H9 (cell line): ENCODE results near the gene MYCBP2. TPM values are rescaled to one million over a fixed set of nuclear protein-coding genes. Genes with fewer than 3 reads are reported as not detected.

ENCODE experiments used
- DNase-seq: peaks from one replicate; pipeline ENCODE4 v3.0.0-alpha.2; 2017
- H2AFZ ChIP-seq: one replicate; pipeline ENCODE4 v1.6.1; 2013; ENCODE audit warnings: mild to moderate bottlenecking, low read length, control low read depth, moderate library complexity
- H2AK5ac ChIP-seq: 2 replicates; pipeline ENCODE4 v1.6.1; 2013; ENCODE audit warnings: low read length, control low read depth, mixed read lengths; ENCODE audit not compliant: insufficient read length
- H2BK120ac ChIP-seq: one replicate; pipeline ENCODE4 v1.6.1; 2013; ENCODE audit warnings: low read depth, mild to moderate bottlenecking, low read length, control low read depth, inconsistent platforms; ENCODE audit not compliant: poor library complexity, severe bottlenecking
- H2BK12ac ChIP-seq: 2 replicates; pipeline ENCODE4 v1.6.1; 2013; ENCODE audit warnings: low read length, control low read depth, mixed read lengths, low read depth; ENCODE audit not compliant: insufficient read length
- H2BK15ac ChIP-seq: 2 replicates; pipeline ENCODE4 v1.6.1; 2013; ENCODE audit warnings: low read depth, low read length, control low read depth
- H2BK20ac ChIP-seq: one replicate; pipeline ENCODE4 v1.6.1; 2013; ENCODE audit warnings: low read depth, mild to moderate bottlenecking, low read length, control low read depth, inconsistent platforms; ENCODE audit not compliant: poor library complexity, severe bottlenecking
- H2BK5ac ChIP-seq: 2 replicates; pipeline ENCODE4 v1.6.1; 2013; ENCODE audit warnings: low read length, control low read depth, mixed read lengths; ENCODE audit not compliant: insufficient read length
- H3K14ac ChIP-seq: 2 replicates; pipeline ENCODE4 v1.6.1; 2013; ENCODE audit warnings: low read length, control low read depth; ENCODE audit not compliant: insufficient read depth
- H3K18ac ChIP-seq: 2 replicates; pipeline ENCODE4 v1.6.1; 2013; ENCODE audit warnings: low read depth, mild to moderate bottlenecking, mixed read lengths, low read length, control low read depth; ENCODE audit not compliant: insufficient read length
- H3K23ac ChIP-seq: 2 replicates; pipeline ENCODE4 v1.6.1; 2013; ENCODE audit warnings: low read length, control low read depth, mixed read lengths, low read depth; ENCODE audit not compliant: insufficient read length
- H3K23me2 ChIP-seq: 2 replicates; pipeline ENCODE4 v1.6.1; 2013; ENCODE audit warnings: low read depth, mild to moderate bottlenecking, mixed read lengths, low read length, control low read depth; ENCODE audit not compliant: insufficient read length, poor library complexity, severe bottlenecking
- H3K27ac ChIP-seq: 2 replicates; pipeline ENCODE4 v1.5.1; 2013; ENCODE audit warnings: low read length, control low read depth, mixed read lengths, low read depth; ENCODE audit not compliant: insufficient read length
- H3K27me3 ChIP-seq: 2 replicates; pipeline ENCODE4 v1.6.1; 2013; ENCODE audit warnings: low read length, control low read depth, inconsistent platforms; ENCODE audit not compliant: insufficient read depth
- H3K4ac ChIP-seq: 2 replicates; pipeline ENCODE4 v1.6.1; 2013; ENCODE audit warnings: low read depth, mild to moderate bottlenecking, control low read depth, inconsistent platforms, low read length, moderate library complexity
- H3K4me1 ChIP-seq: 2 replicates; pipeline ENCODE4 v1.6.1; 2013; ENCODE audit warnings: low read length, control low read depth, inconsistent platforms; ENCODE audit not compliant: insufficient read depth
- H3K4me2 ChIP-seq: 2 replicates; pipeline ENCODE4 v1.6.1; 2013; ENCODE audit warnings: low read length, control low read depth, mixed read lengths; ENCODE audit not compliant: insufficient read length, insufficient read depth
- H3K56ac ChIP-seq: 2 replicates; pipeline ENCODE4 v1.6.1; 2013; ENCODE audit warnings: low read depth, mild to moderate bottlenecking, mixed read lengths, low read length, control low read depth; ENCODE audit not compliant: insufficient read length
- H3K79me1 ChIP-seq: 2 replicates; pipeline ENCODE4 v1.6.1; 2013; ENCODE audit warnings: low read depth, mild to moderate bottlenecking, moderate library complexity, low read length, control low read depth, inconsistent platforms; ENCODE audit not compliant: insufficient read depth, poor library complexity, severe bottlenecking
- H3K79me2 ChIP-seq: 2 replicates; pipeline ENCODE4 v1.6.1; 2013; ENCODE audit warnings: low read length, control low read depth, inconsistent platforms; ENCODE audit not compliant: insufficient read depth
- H3K9ac ChIP-seq: 2 replicates; pipeline ENCODE4 v1.6.1; 2013; ENCODE audit warnings: low read length, control low read depth, mixed read lengths; ENCODE audit not compliant: insufficient read length; ENCODE audit errors: extremely low read depth
- H3K9me3 ChIP-seq: one replicate; pipeline ENCODE4 v1.6.1; 2013; ENCODE audit warnings: low read depth, low read length, inconsistent platforms; ENCODE audit not compliant: control insufficient read depth
- H3T11ph ChIP-seq: one replicate; pipeline ENCODE4 v1.6.1; 2013; ENCODE audit warnings: mild to moderate bottlenecking, low read length, control low read depth, inconsistent platforms
- H4K20me1 ChIP-seq: one replicate; pipeline ENCODE4 v1.6.1; 2013; ENCODE audit not compliant: control insufficient read depth, insufficient read length, insufficient read depth
- H4K5ac ChIP-seq: 2 replicates; pipeline ENCODE4 v1.6.1; 2013; ENCODE audit warnings: low read depth, mild to moderate bottlenecking, mixed read lengths, low read length, control low read depth; ENCODE audit not compliant: insufficient read length
- H4K8ac ChIP-seq: replicated peaks from 2 replicates; pipeline ENCODE4 v1.6.1; 2013; ENCODE audit warnings: low read length, control low read depth, mixed read lengths, low read depth; ENCODE audit not compliant: insufficient read length
- H4K91ac ChIP-seq: 2 replicates; pipeline ENCODE4 v1.6.1; 2013; ENCODE audit warnings: low read depth, mild to moderate bottlenecking, moderate library complexity, mixed read lengths, low read length, control low read depth; ENCODE audit not compliant: insufficient read length
- H3K27ac Mint-ChIP-seq, 3 experiments: 2 replicates in 2 of 3; 3 replicates in 1 of 3; pipeline ENCODE4 v1.8.0; 2020 to 2021; ENCODE audit warnings: mixed read lengths in 3 of 3, mild to moderate bottlenecking in 1 of 3, moderate library complexity in 1 of 3
- H3K27me3 Mint-ChIP-seq: 2 replicates; pipeline ENCODE4 v1.8.0; 2021; ENCODE audit warnings: low read depth, mild to moderate bottlenecking, moderate library complexity, mixed read lengths
- H3K36me3 Mint-ChIP-seq, 3 experiments: 2 replicates in 2 of 3; 3 replicates in 1 of 3; pipeline ENCODE4 v1.8.0; 2020 to 2021; ENCODE audit warnings: low read depth in 3 of 3, mixed read lengths in 3 of 3; ENCODE audit not compliant: insufficient read depth in 1 of 3
- H3K4me1 Mint-ChIP-seq, 2 experiments: 2 replicates each; pipeline ENCODE4 v1.8.0; 2020; ENCODE audit warnings: mixed read lengths in 2 of 2
- H3K4me3 Mint-ChIP-seq, 2 experiments: 2 replicates in 1 of 2; 3 replicates in 1 of 2; pipeline ENCODE4 v1.8.0; 2020 to 2021; ENCODE audit warnings: mild to moderate bottlenecking in 2 of 2, mixed read lengths in 2 of 2, moderate library complexity in 1 of 2
- H3K9me3 Mint-ChIP-seq, 2 experiments: 2 replicates in 1 of 2; 3 replicates in 1 of 2; pipeline ENCODE4 v1.8.0; 2020; ENCODE audit warnings: mild to moderate bottlenecking in 2 of 2, mixed read lengths in 2 of 2, moderate library complexity in 1 of 2
- WGBS: extraction: QIAGEN DNeasy Blood & Tissue Kit; methylation state at CpG from one replicate; pipeline ENCODE4 v1.1.7; 2013; ENCODE audit warnings: missing lambda C conversion rate, low lambda C conversion rate, mixed read lengths; ENCODE audit not compliant: insufficient read length; ENCODE audit errors: extremely low coverage; 5-methylcytosine and 5-hydroxymethylcytosine counted together
- total RNA-seq: library from RNA; stranded (reverse); gene quantifications from 2 replicates; pipeline ENCODE4 v1.2.1, GENCODE V29; 2021
- TF ChIP-seq, protein P1 (sequence below): fragments of 200-600 bp; sonication (generic); conservative IDR thresholded peaks from 3 replicates; pipeline ENCODE4 v1.8.0; 2021; ENCODE audit warnings: antibody characterized with exemption, mild to moderate bottlenecking

Gene MYCBP2
- total RNA-seq, 1 experiment from 2014 or later = 32.0 TPM

- no peaks in the 10 kb centered on the region for H3K9me3 Mint-ChIP-seq
- Histone ChIP-seq H3K27ac (no peak overlapping the region), H3K18ac (no peak overlapping the region), H3T11ph (no peak overlapping the region), H3K14ac (no peak overlapping the region), H3K56ac (no peak overlapping the region), H3K27me3 (no peaks in the 10 kb centered on the region), H4K8ac (no peak overlapping the region), H2BK5ac (no peak overlapping the region), H4K20me1 (no peaks in the 10 kb centered on the region), H2BK120ac (no peak overlapping the region), H2AFZ (no peak overlapping the region), H3K79me2 (no peaks in the 10 kb centered on the region), H2BK20ac (no peak overlapping the region), H2AK5ac (no peak overlapping the region), H3K79me1 (no peaks in the 10 kb centered on the region), H3K4me2 (no peak overlapping the region), H2BK15ac (no peak overlapping the region), H3K4me1 (no peaks in the 10 kb centered on the region), H2BK12ac (no peak overlapping the region), H3K9ac (no peak overlapping the region), H3K23ac (no peak overlapping the region), H4K5ac (no peak overlapping the region), H3K23me2 (no peaks in the 10 kb centered on the region), H4K91ac (no peak overlapping the region), H3K4ac (no peak overlapping the region), H3K9me3 (no peaks in the 10 kb centered on the region)
- no peak overlapping the region for H3K4me3 Mint-ChIP-seq
- no peak for DNase-seq
- H3K27ac Mint-ChIP-seq = no peak overlapping the region
- WGBS = no CpG with 5 or more reads among the region's 4 CpGs
- 0 out of 7 replicates have a peak, but pooled peaks cover 0 to under 1% (median 0%) of the 10 kb centered on the region in 3 experiments for H3K36me3 Mint-ChIP-seq
- no peaks in the 10 kb centered on the region for H3K27me3 Mint-ChIP-seq
- H3K4me1 Mint-ChIP-seq = no peaks in the 10 kb centered on the region
- TF ChIP-seq, protein P1, sequence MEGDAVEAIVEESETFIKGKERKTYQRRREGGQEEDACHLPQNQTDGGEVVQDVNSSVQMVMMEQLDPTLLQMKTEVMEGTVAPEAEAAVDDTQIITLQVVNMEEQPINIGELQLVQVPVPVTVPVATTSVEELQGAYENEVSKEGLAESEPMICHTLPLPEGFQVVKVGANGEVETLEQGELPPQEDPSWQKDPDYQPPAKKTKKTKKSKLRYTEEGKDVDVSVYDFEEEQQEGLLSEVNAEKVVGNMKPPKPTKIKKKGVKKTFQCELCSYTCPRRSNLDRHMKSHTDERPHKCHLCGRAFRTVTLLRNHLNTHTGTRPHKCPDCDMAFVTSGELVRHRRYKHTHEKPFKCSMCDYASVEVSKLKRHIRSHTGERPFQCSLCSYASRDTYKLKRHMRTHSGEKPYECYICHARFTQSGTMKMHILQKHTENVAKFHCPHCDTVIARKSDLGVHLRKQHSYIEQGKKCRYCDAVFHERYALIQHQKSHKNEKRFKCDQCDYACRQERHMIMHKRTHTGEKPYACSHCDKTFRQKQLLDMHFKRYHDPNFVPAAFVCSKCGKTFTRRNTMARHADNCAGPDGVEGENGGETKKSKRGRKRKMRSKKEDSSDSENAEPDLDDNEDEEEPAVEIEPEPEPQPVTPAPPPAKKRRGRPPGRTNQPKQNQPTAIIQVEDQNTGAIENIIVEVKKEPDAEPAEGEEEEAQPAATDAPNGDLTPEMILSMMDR = no peak
Observed at GRCh38 chr13:77233159-77233558, 93.7 kb downstream of the MYCBP2 start.
